ENCODE measurements around the gene MYLK.

GRCh38 chr3:123764647-123765046 is 119.5 kb downstream of the MYLK start:
- TF ChIP-seq CTCF (IDR thresholded peaks at IDR 0.05) (no peak), POLR2A (IDR thresholded peaks at IDR 0.05) (no peak)
